ENCODE results near the gene BCAS3.
A peak's percentile ranks its signal among the peaks of the same experiment; 100 is the strongest.

BCAS3 gene

DNA sequence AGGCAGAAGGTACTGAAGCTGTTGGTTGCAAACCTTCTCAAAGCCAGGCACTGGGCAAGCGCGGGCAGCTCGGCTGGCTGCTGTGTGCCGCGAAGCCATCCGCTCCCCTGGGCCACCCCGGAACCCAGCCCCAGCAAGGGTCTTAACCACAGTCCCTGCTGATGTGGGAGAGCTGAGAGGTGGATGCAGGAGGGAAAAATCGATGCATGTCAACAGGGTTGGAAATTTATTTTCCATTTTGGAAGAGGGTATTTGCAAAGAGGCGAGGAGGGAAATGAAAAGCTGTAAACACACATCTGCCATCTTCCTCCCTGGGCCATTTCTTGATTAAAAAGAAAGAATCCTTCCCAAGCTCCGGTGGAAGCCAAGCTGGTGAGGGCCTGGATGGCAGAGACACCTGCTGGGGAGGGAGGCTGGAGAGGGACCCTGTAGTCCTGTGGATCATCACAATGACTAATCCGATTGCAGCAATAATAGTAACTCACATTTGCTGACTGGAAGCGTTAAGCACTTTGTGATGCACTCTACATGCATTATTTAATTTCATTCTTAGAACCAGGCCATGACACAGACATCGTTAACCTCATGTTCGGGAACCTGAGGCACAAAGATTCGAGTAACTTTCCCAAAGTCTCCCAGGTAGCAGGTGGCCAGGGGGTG lies 708.1 kb downstream of the BCAS3 start:
- DNase-seq (ENCODE audit: low read depth) = no peak
- H3K4me3 ChIP-seq (ENCODE audit: low read length) = no peak overlapping the region
- TF ChIP-seq, protein P1, sequence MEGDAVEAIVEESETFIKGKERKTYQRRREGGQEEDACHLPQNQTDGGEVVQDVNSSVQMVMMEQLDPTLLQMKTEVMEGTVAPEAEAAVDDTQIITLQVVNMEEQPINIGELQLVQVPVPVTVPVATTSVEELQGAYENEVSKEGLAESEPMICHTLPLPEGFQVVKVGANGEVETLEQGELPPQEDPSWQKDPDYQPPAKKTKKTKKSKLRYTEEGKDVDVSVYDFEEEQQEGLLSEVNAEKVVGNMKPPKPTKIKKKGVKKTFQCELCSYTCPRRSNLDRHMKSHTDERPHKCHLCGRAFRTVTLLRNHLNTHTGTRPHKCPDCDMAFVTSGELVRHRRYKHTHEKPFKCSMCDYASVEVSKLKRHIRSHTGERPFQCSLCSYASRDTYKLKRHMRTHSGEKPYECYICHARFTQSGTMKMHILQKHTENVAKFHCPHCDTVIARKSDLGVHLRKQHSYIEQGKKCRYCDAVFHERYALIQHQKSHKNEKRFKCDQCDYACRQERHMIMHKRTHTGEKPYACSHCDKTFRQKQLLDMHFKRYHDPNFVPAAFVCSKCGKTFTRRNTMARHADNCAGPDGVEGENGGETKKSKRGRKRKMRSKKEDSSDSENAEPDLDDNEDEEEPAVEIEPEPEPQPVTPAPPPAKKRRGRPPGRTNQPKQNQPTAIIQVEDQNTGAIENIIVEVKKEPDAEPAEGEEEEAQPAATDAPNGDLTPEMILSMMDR (conservative IDR thresholded peaks at IDR 0.05; ENCODE audit: low read depth, low read length) = no peak

DNA sequence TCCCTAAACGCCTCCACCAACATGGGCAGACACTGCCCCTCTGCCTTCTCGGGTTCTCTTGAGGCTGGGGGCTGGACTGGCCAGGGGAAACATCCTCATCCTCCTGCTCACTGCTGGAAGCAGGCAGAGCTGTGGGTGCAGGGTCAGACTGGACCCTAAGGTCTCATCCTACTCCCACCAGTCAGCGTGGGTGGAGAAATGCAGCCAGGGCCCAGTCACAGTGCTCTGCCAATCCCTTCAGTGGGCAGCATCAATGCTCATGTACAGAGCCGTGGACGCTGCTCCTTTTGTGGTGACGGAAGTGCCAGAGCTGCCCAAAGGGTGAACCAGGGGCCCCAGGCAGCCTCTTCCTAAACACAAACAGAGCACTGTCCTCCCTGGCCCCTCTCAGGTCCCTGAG lies 708.6 kb downstream of the BCAS3 start:
- TF ChIP-seq, protein P1 (conservative IDR thresholded peaks at IDR 0.05; ENCODE audit: low read depth, low read length) = no peak
- no peak for DNase-seq (ENCODE audit: low read depth)
- no peak overlapping the region for H3K4me3 ChIP-seq (ENCODE audit: low read length)

DNA sequence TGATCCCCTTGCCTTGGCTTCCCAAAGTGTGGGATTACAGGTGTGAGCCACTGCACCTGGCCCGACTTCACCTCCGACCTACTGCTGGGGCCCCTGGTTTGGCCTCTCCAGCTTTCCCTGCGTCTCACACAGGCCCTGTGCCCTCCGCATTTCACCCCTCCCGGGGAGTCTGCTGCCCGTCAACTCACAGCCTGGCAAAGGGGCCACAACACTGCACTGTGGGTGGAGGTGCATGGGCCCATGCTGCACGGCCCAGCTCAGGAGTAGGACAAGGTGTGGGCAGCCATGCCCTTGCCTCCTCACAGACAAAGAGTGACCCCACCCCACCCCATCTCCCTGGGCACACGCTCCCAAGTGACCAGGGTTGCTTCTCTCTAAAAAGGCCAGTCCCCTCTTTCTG lies 709.4 kb downstream of the BCAS3 start:
- DNase-seq (ENCODE audit: low read depth) = no peak
- no peak overlapping the region for H3K4me3 ChIP-seq (ENCODE audit: low read length)
- TF ChIP-seq, protein P1 (conservative IDR thresholded peaks at IDR 0.05; ENCODE audit: low read depth, low read length) = no peak

DNA sequence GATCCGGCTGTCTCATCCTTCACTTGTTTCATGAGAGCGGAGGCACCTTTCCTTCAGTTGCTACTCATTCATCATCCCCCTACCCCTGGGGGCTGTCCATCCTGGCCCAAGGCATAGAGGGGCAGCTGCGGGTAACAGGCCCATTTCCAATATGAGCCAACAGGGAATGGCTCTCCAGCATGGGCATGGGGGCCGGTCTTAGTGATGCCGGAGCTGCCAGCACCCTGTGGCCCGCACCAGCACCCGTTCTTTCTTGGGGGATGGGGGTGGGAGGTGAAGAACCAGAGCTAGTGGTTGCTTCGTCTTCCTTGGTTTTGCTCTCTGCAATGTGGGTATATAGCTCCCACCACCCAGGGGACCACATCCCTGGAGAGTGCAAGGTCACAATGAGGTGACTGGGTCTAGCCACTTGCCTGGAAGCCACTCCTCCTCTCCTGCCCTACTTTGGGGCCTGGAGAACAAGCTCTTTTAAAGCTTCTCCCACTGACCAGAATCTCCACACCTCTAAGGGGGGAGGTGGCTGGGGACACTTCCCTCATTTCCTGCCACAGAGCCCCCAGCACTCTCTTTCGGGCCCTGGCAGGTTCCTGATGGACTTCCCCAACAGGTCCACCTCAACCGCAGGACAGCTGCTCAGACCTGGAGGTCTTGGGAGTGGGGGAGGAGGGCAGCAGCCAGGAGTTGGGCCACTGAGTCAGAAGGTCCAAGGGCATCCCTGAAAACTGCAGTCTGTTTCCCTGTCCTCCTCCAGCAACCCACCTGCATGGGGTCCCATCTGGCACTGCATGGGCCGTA lies 710.1 kb downstream of the BCAS3 start:
- no peak for DNase-seq (ENCODE audit: low read depth)
- no peak overlapping the region for H3K4me3 ChIP-seq (ENCODE audit: low read length)
- TF ChIP-seq, protein P1 (conservative IDR thresholded peaks at IDR 0.05; ENCODE audit: low read depth, low read length) = no peak

DNA sequence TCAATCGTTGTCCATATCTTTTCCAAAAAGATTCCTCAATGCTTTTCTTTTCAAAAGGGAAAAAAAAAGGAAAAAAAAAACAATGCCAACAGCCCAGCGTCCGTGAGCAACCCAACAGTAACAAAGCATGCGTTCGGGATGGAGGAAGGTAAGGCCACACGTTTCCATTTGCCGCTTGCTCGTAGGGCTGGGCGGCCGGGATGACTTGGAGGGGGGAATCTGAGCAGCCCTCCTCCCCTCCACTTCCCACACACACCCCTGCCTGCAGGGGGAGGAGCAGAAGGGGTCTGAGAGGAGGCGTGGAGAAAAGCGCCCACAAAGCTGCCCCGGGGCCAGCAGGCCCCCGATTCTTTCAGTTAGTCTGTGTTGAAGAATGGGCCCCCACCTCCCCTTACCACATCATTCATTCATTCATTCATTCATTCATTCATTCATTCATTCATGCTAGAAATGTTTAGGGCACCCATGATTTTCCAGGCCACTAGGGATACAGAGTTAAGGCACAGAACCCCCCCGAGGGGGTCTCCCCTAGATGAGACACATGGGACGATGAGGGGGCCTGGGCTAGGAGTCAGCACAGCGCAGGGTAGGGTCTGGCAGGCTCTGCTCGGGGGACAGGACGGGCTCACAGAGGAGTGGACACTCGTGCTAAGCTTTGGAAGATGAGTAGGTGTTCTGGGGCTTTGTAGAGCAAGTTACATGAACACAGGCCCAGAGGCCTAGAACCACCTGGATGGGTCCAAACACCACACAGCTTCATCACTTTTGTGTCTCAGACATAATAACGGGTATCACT lies 711.1 kb downstream of the BCAS3 start:
- no peak for DNase-seq (ENCODE audit: low read depth)
- TF ChIP-seq, protein P1 (conservative IDR thresholded peaks at IDR 0.05; ENCODE audit: low read depth, low read length) = no peak

DNA sequence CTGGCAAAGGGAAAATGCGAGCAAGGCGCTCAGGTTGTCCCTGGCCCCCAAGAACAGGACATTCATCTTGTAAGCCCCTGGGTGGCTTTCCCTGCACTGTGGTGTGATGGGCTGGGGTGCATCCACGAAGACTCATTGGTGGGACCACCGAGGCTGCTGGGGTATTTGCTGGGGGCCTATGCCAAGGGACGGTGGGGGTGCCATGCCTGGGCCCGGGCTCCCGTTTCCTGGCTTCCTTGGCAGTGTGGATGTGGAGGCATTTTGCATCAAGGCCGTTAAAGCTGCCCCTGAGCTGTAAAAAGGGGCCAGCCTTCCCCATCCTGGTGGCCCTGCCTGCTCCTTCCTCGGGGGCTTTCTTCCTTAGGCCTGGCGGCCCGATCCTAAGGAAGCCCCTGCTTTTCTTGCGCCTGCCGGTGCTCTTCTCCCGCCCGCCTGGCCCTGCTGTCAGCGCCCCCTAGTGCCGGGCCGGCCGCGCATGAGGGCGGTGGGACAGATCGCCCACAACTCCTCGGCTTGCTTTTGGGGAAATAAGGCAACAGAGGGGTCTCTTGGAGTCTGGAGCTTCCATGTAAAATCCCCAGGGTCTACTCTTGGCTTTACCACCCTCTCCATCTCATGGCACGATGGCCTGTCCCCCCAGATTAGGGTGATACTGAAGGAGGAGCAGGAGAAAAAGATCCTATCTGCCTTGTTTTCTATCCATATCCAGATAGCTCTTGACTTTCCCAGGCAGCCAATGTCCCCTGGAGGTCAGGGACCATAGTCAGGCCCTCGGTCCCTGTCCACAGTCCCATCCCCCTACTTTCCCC lies 712.2 kb downstream of the BCAS3 start:
- DNase-seq (ENCODE audit: low read depth) = no peak
- TF ChIP-seq, protein P1 (conservative IDR thresholded peaks at IDR 0.05; ENCODE audit: low read depth, low read length) = peak; percentile 91
- H3K4me3 ChIP-seq (ENCODE audit: low read length) = no peak overlapping the region

More for the DNA sequence above, 711.1 kb downstream of the BCAS3 start:
- H3K4me3 ChIP-seq (ENCODE audit: low read length) = no peak overlapping the region
